Activated naive CD4-positive, alpha-beta T cell treated with anti-CD3 and anti-CD28 coated beads for 36 hours (primary cell): ENCODE results near the gene UBA52. TPM values are rescaled to one million over a fixed set of nuclear protein-coding genes. Genes with fewer than 3 reads are reported as not detected.
"Not testable (repeated sequence)": the region's sequence is repeated elsewhere in the genome, so short reads cannot be mapped to it uniquely, and the experiment has no call there.

Experiments
- CTCF ChIA-PET: fragments of 350-600 bp; sonication (Branson Sonifier 250); formaldehyde crosslinking; loops from one replicate; lab custom pipeline; 2021; ENCODE audit warnings: antibody characterized with exemption; lab: Charles Lee
- DNase-seq: peaks from one replicate; pipeline ENCODE4 v3.0.0-alpha.2; 2020
- H3K27ac Mint-ChIP-seq: one replicate; pipeline ENCODE4 v1.8.0; 2021; ENCODE audit warnings: mild to moderate bottlenecking, mixed read lengths
- H3K27me3 Mint-ChIP-seq: one replicate; pipeline ENCODE4 v1.8.0; 2021; ENCODE audit warnings: low read depth, mixed read lengths
- H3K36me3 Mint-ChIP-seq: one replicate; pipeline ENCODE4 v1.8.0; 2021; ENCODE audit warnings: low read depth, mixed read lengths
- H3K4me1 Mint-ChIP-seq: one replicate; pipeline ENCODE4 v1.8.0; 2021; ENCODE audit warnings: low read depth, mixed read lengths
- H3K4me3 Mint-ChIP-seq: one replicate; pipeline ENCODE4 v1.8.0; 2021; ENCODE audit warnings: mild to moderate bottlenecking, moderate library complexity, mixed read lengths
- H3K9me3 Mint-ChIP-seq: one replicate; pipeline ENCODE4 v1.8.0; 2021; ENCODE audit warnings: mixed read lengths
- intact Hi-C: fragments of 100-400 bp; cut with micrococcal nuclease; formaldehyde crosslinking; loops from one replicate; pipeline ENCODE4 v1.15.1; 2023
- total RNA-seq, 2 experiments: library from RNA; stranded (reverse); gene quantifications; one replicate each; pipeline ENCODE4 v1.2.3, GENCODE V29; 2021

The UBA52 gene
- total RNA-seq, 2 experiments from 2014 or later = 1,997 to 2,122 TPM

- CTCF ChIA-PET = interaction anchor here (0.6 kb wide), 1 partner anchor 20 kb away, joined by 4 read pairs; no protein-coding TSS in a partner anchor
- Mint-ChIP-seq H3K27me3 (no peaks in the 10 kb centered on the region), H3K4me1 (peaks cover 11% of the 10 kb centered on the region), H3K4me3 (no peak overlapping the region), H3K27ac (no peak overlapping the region), H3K9me3 (no peaks in the 10 kb centered on the region), H3K36me3 (peaks cover 10% of the 10 kb centered on the region)
- no peak for DNase-seq
- intact Hi-C loops = no loop called here
Measured at GRCh38 chr19:18538115-18538514, 33.5 kb upstream of the UBA52 start.

GRCh38 chr19:18539372-18539771 is 32.3 kb upstream of the UBA52 start:
- Mint-ChIP-seq H3K9me3 (no peaks in the 10 kb centered on the region), H3K36me3 (peaks cover 7% of the 10 kb centered on the region), H3K4me3 (no peak overlapping the region), H3K4me1 (peaks cover 18% of the 10 kb centered on the region), H3K27me3 (no peaks in the 10 kb centered on the region), H3K27ac (no peak overlapping the region)
- no peak for DNase-seq
- CTCF ChIA-PET = no interaction called here
- intact Hi-C loops = no loop called here

- H3K27me3 Mint-ChIP-seq, H3K36me3 Mint-ChIP-seq, H3K27ac Mint-ChIP-seq, H3K9me3 Mint-ChIP-seq, H3K4me3 Mint-ChIP-seq, DNase-seq, intact Hi-C loops: not testable (repeated sequence)
- CTCF ChIA-PET = interaction anchor here (0.6 kb wide), 1 partner anchor 28 kb away, joined by 3 read pairs; no protein-coding TSS in a partner anchor
- peaks cover 21% of the 10 kb centered on the region for H3K4me1 Mint-ChIP-seq
Measured at GRCh38 chr19:18540200-18540599, 31.5 kb upstream of the UBA52 start.

- H3K27me3 Mint-ChIP-seq = no peaks in the 10 kb centered on the region
- no peaks in the 10 kb centered on the region for H3K9me3 Mint-ChIP-seq
- CTCF ChIA-PET = interaction anchor here (1.0 to 1.7 kb wide), 2 partner anchors 12 to 18 kb away, joined by 3 to 4 read pairs; no protein-coding TSS in a partner anchor
- intact Hi-C loops = no loop called here
- peaks cover 21% of the 10 kb centered on the region for H3K4me1 Mint-ChIP-seq
- peaks cover 6% of the 10 kb centered on the region for H3K36me3 Mint-ChIP-seq
- peak overlapping the region; percentile 86 for H3K27ac Mint-ChIP-seq
- H3K4me3 Mint-ChIP-seq = peak overlapping the region; percentile 83
- DNase-seq = no peak
Measured at GRCh38 chr19:18541258-18541991, 30.2 kb upstream of the UBA52 start.

GRCh38 chr19:18541992-18542940 is 29.4 kb upstream of the UBA52 start:
- peak overlapping the region; percentile 86 for H3K27ac Mint-ChIP-seq
- CTCF ChIA-PET = interaction anchor here (1.0 to 1.7 kb wide), 3 partner anchors 11 to 46 kb away, joined by 3 to 4 read pairs (median 3); no protein-coding TSS in a partner anchor
- H3K9me3 Mint-ChIP-seq = no peaks in the 10 kb centered on the region
- H3K27me3 Mint-ChIP-seq = no peaks in the 10 kb centered on the region
- H3K36me3 Mint-ChIP-seq = peaks cover 3% of the 10 kb centered on the region
- intact Hi-C loops = loop anchor here (2.0 kb wide), 1 partner anchor 491 kb away; the partner anchor contains the start of genes ARMC6 and SUGP2
- peak overlapping the region; percentile 83 for H3K4me3 Mint-ChIP-seq
- peaks cover 21% of the 10 kb centered on the region for H3K4me1 Mint-ChIP-seq
- no peak for DNase-seq

GRCh38 chr19:18542941-18543813 is 28.5 kb upstream of the UBA52 start, which contains the start of gene FKBP8:
Gene FKBP8, minus strand, starts transcription at chr19:18543573. Its CDS starts 1,603 bp downstream, at chr19:18541970.
- peak within 1 kb of the TSS; percentile 95 for H3K27ac Mint-ChIP-seq
- DNase-seq = peak; percentile 97
- H3K9me3 Mint-ChIP-seq = no peaks in the 10 kb centered on the region
- intact Hi-C loops = loop anchor here (1.0 to 2.0 kb wide), 2 partner anchors 376 to 490 kb away; partner anchors contain the start of genes ARMC6, COPE, DDX49 and SUGP2
- no peaks in the 10 kb centered on the region for H3K27me3 Mint-ChIP-seq
- CTCF ChIA-PET = interaction anchor here (1.0 to 2.2 kb wide), 10 partner anchors 10 to 100 kb away, joined by 3 to 12 read pairs (median 4); partner anchors contain the start of gene ELL
- peaks cover 3% of the 10 kb centered on the region for H3K36me3 Mint-ChIP-seq
- peaks cover 21% of the 10 kb centered on the region for H3K4me1 Mint-ChIP-seq
- peak within 1 kb of the TSS; percentile 88 for H3K4me3 Mint-ChIP-seq

- CTCF ChIA-PET = interaction anchor here (0.7 to 2.2 kb wide), 12 partner anchors 10 to 303 kb away, joined by 3 to 12 read pairs (median 4); partner anchors contain the start of gene ELL
- Mint-ChIP-seq H3K27ac (peak overlapping the region; percentile 95), H3K4me1 (peaks cover 21% of the 10 kb centered on the region), H3K9me3 (no peaks in the 10 kb centered on the region), H3K4me3 (peak overlapping the region; percentile 88), H3K27me3 (no peaks in the 10 kb centered on the region), H3K36me3 (peaks cover 3% of the 10 kb centered on the region)
- DNase-seq = peak; percentile 92
- intact Hi-C loops = loop anchor here (1.0 to 2.0 kb wide), 8 partner anchors 13 to 489 kb away; partner anchors contain the start of genes ARMC6, COPE, DDX49 and ELL
Measured at GRCh38 chr19:18543814-18544475, 27.7 kb upstream of the UBA52 start.

GRCh38 chr19:18551631-18552030 is 20.0 kb upstream of the UBA52 start:
- Mint-ChIP-seq H3K4me1 (no peaks in the 10 kb centered on the region), H3K27ac (no peak overlapping the region), H3K9me3 (no peaks in the 10 kb centered on the region), H3K27me3 (no peaks in the 10 kb centered on the region), H3K36me3 (no peaks in the 10 kb centered on the region), H3K4me3 (no peak overlapping the region)
- CTCF ChIA-PET = no interaction called here
- intact Hi-C loops = no loop called here
- DNase-seq = no peak

GRCh38 chr19:18557411-18558201 is 14.1 kb upstream of the UBA52 start, which contains the start of gene KXD1:
Gene KXD1, plus strand, starts transcription at chr19:18557870. Its CDS starts 4,187 bp downstream, at chr19:18562057.
- H3K4me1 Mint-ChIP-seq = peaks cover 24% of the 10 kb centered on the region
- peak within 1 kb of the TSS; percentile 92 for H3K27ac Mint-ChIP-seq
- CTCF ChIA-PET = interaction anchor here (0.7 to 5.0 kb wide), 5 partner anchors 8 to 95 kb away, joined by 3 to 26 read pairs (median 5); partner anchors contain the start of genes ELL and REX1BD
- intact Hi-C loops = loop anchor here (1.0 kb wide), 6 partner anchors 13 to 362 kb away; partner anchors contain the start of genes COPE, DDX49, ELL and JUND
- no peaks in the 10 kb centered on the region for H3K27me3 Mint-ChIP-seq
- peak within 1 kb of the TSS; percentile 93 for H3K4me3 Mint-ChIP-seq
- peaks cover 4% of the 10 kb centered on the region for H3K36me3 Mint-ChIP-seq
- H3K9me3 Mint-ChIP-seq = no peaks in the 10 kb centered on the region
- peak; percentile 99 for DNase-seq

- H3K27ac Mint-ChIP-seq = peak overlapping the region; percentile 92
- H3K36me3 Mint-ChIP-seq = peaks cover 8% of the 10 kb centered on the region
- DNase-seq = peak; percentile 36
- CTCF ChIA-PET = interaction anchor here (0.7 to 5.0 kb wide), 5 partner anchors 7 to 37 kb away, joined by 3 to 26 read pairs (median 12); partner anchors contain the start of genes ELL, FKBP8 and REX1BD
- no peaks in the 10 kb centered on the region for H3K9me3 Mint-ChIP-seq
- H3K4me1 Mint-ChIP-seq = peaks cover 24% of the 10 kb centered on the region
- H3K4me3 Mint-ChIP-seq = peak overlapping the region; percentile 93
- intact Hi-C loops = no loop called here
- no peaks in the 10 kb centered on the region for H3K27me3 Mint-ChIP-seq
Measured at GRCh38 chr19:18558202-18558555, 13.5 kb upstream of the UBA52 start.
